Activated B cell treated with CpG ODN at 0.5 μM for 24 hours (primary cell): ENCODE results near the gene THEMIS. TPM values are rescaled to one million over a fixed set of nuclear protein-coding genes. Genes with fewer than 3 reads are reported as not detected.
"Not testable (repeated sequence)": the region's sequence is repeated elsewhere in the genome, so short reads cannot be mapped to it uniquely, and the experiment has no call there.

Experiments
- ATAC-seq: fragments of 200-7000 bp; cut with Tn5 transposase; one replicate; pipeline ENCODE4 v1.10.0; 2021; ENCODE audit warnings: low read depth, mild to moderate bottlenecking, moderate library complexity
- CTCF ChIA-PET: fragments of 350-600 bp; sonication (Branson Sonifier 250); formaldehyde crosslinking; loops from one replicate; lab custom pipeline; 2021; ENCODE audit warnings: antibody characterized with exemption; lab: Charles Lee
- POLR2A ChIA-PET: fragments of 350-600 bp; sonication (Branson Sonifier 250); formaldehyde crosslinking; loops from one replicate; lab custom pipeline; 2021; ENCODE audit warnings: antibody characterized with exemption; lab: Charles Lee
- DNase-seq: peaks from one replicate; pipeline ENCODE4 v3.0.0; 2022
- H3K27ac Mint-ChIP-seq: one replicate; pipeline ENCODE4 v1.8.0; 2020; ENCODE audit warnings: mixed read lengths
- H3K27me3 Mint-ChIP-seq: one replicate; pipeline ENCODE4 v1.8.0; 2021; ENCODE audit warnings: mixed read lengths
- H3K36me3 Mint-ChIP-seq: one replicate; pipeline ENCODE4 v1.8.0; 2021; ENCODE audit warnings: low read depth, mixed read lengths
- H3K4me1 Mint-ChIP-seq: one replicate; pipeline ENCODE4 v1.8.0; 2021; ENCODE audit warnings: mixed read lengths
- H3K4me3 Mint-ChIP-seq: one replicate; pipeline ENCODE4 v1.8.0; 2020; ENCODE audit warnings: mild to moderate bottlenecking, mixed read lengths
- H3K9me3 Mint-ChIP-seq: one replicate; pipeline ENCODE4 v1.8.0; 2020; ENCODE audit warnings: mixed read lengths
- CTCF ChIP-seq: fragments of 200-600 bp; IDR thresholded peaks from one replicate; pipeline ENCODE4 v1.8.0; 2022; ENCODE audit warnings: antibody characterized with exemption, mild to moderate bottlenecking
- intact Hi-C: fragments of 100-400 bp; cut with micrococcal nuclease; formaldehyde crosslinking; loops from one replicate; pipeline ENCODE4 v1.15.1; 2024
- total RNA-seq: library from RNA; stranded (reverse); gene quantifications from 2 replicates; pipeline ENCODE4 v1.2.3, GENCODE V29; 2022

The THEMIS gene
- total RNA-seq, 1 donor from 2014 or later = not detected

GRCh38 chr6:127690588-127690987 lies 210.3 kb downstream of the THEMIS start:
- intact Hi-C loops = no loop called here
- no peak for DNase-seq
- ATAC-seq = no peak
- H3K9me3 Mint-ChIP-seq = peaks cover 7% of the 10 kb centered on the region
- TF ChIP-seq CTCF = no peak
- no peaks in the 10 kb centered on the region for H3K4me1 Mint-ChIP-seq
- no peaks in the 10 kb centered on the region for H3K27me3 Mint-ChIP-seq
- POLR2A ChIA-PET = no interaction called here
- no peaks in the 10 kb centered on the region for H3K36me3 Mint-ChIP-seq
- CTCF ChIA-PET = no interaction called here
- H3K4me3 Mint-ChIP-seq = no peak overlapping the region
- no peak overlapping the region for H3K27ac Mint-ChIP-seq

- Mint-ChIP-seq H3K4me3 (no peak overlapping the region), H3K36me3 (no peaks in the 10 kb centered on the region), H3K4me1 (no peaks in the 10 kb centered on the region), H3K27me3 (no peaks in the 10 kb centered on the region), H3K27ac (no peak overlapping the region), H3K9me3 (peaks cover 7% of the 10 kb centered on the region)
- POLR2A ChIA-PET = no interaction called here
- ATAC-seq = no peak
- no peak for DNase-seq
- TF ChIP-seq CTCF = no peak
- intact Hi-C loops = no loop called here
- CTCF ChIA-PET = no interaction called here
Observed at GRCh38 chr6:127690092-127690491, 210.8 kb downstream of the THEMIS start.

- H3K27ac Mint-ChIP-seq, CTCF ChIA-PET, H3K36me3 Mint-ChIP-seq, ATAC-seq, intact Hi-C loops, H3K4me1 Mint-ChIP-seq, POLR2A ChIA-PET, H3K9me3 Mint-ChIP-seq, DNase-seq, H3K27me3 Mint-ChIP-seq, H3K4me3 Mint-ChIP-seq: not testable (repeated sequence)
Observed at GRCh38 chr6:127687490-127687889, 213.4 kb downstream of the THEMIS start.

GRCh38 chr6:127686084-127686483 lies 214.8 kb downstream of the THEMIS start:
- ATAC-seq (no peak), DNase-seq (no peak)
- Mint-ChIP-seq H3K36me3 (no peaks in the 10 kb centered on the region), H3K27ac (no peak overlapping the region), H3K9me3 (peaks cover 7% of the 10 kb centered on the region), H3K4me3 (no peak overlapping the region), H3K4me1 (no peaks in the 10 kb centered on the region), H3K27me3 (peaks cover 1% of the 10 kb centered on the region)
- TF ChIP-seq CTCF = no peak
- POLR2A ChIA-PET = no interaction called here
- CTCF ChIA-PET = no interaction called here
- intact Hi-C loops = no loop called here

GRCh38 chr6:127684501-127684900 lies 216.4 kb downstream of the THEMIS start:
- TF ChIP-seq CTCF = no peak
- ATAC-seq = no peak
- Mint-ChIP-seq H3K4me3 (no peak overlapping the region), H3K36me3 (no peaks in the 10 kb centered on the region), H3K4me1 (no peaks in the 10 kb centered on the region), H3K27ac (no peak overlapping the region), H3K27me3 (peaks cover 1% of the 10 kb centered on the region), H3K9me3 (peaks cover 7% of the 10 kb centered on the region)
- DNase-seq = no peak
- POLR2A ChIA-PET = no interaction called here
- intact Hi-C loops = no loop called here
- CTCF ChIA-PET = no interaction called here
